Mesenchymal stem cell (in vitro differentiated cells and primary cell): ENCODE results near the gene ERBB4.

Experiments used
- DNase-seq: peaks from one replicate; pipeline ENCODE4 v3.0.0-alpha.2; 2013
- H2AFZ ChIP-seq: one replicate; pipeline ENCODE4 v1.6.1; 2013; ENCODE audit warnings: low read depth, mild to moderate bottlenecking, control low read depth, inconsistent platforms, low read length, moderate library complexity
- H2AK5ac ChIP-seq: 2 replicates; pipeline ENCODE4 v1.6.1; 2013; ENCODE audit warnings: low read length, moderate library complexity, mild to moderate bottlenecking, inconsistent platforms; ENCODE audit not compliant: severe bottlenecking
- H2BK120ac ChIP-seq: one replicate; pipeline ENCODE4 v1.6.1; 2013; ENCODE audit warnings: low read depth, mild to moderate bottlenecking, inconsistent platforms, low read length, moderate library complexity
- H2BK12ac ChIP-seq, 2 experiments: one replicate each; pipeline ENCODE4 v1.6.1; 2013; ENCODE audit warnings: inconsistent platforms in 2 of 2, low read length in 2 of 2, mild to moderate bottlenecking in 2 of 2, moderate library complexity in 2 of 2, control low read depth in 1 of 2
- H2BK15ac ChIP-seq: one replicate; pipeline ENCODE4 v1.6.1; 2013; ENCODE audit warnings: mild to moderate bottlenecking, low read depth, inconsistent platforms; ENCODE audit not compliant: poor library complexity, severe bottlenecking
- H2BK5ac ChIP-seq: 2 replicates; pipeline ENCODE4 v1.6.1; 2013; ENCODE audit warnings: low read depth, mild to moderate bottlenecking, low read length, control low read depth, inconsistent platforms; ENCODE audit not compliant: poor library complexity, severe bottlenecking
- H3K14ac ChIP-seq, 2 experiments: one replicate each; pipeline ENCODE4 v1.6.1; 2013; ENCODE audit warnings: inconsistent platforms in 2 of 2, low read length in 2 of 2, control low read depth in 1 of 2, mild to moderate bottlenecking in 1 of 2, moderate library complexity in 1 of 2
- H3K18ac ChIP-seq, 2 experiments: one replicate each; pipeline ENCODE4 v1.6.1; 2013; ENCODE audit warnings: inconsistent platforms in 2 of 2, low read length in 2 of 2, control low read depth in 1 of 2, low read depth in 1 of 2, mild to moderate bottlenecking in 1 of 2
- H3K23ac ChIP-seq, 2 experiments: one replicate each; pipeline ENCODE4 v1.6.1; 2013; ENCODE audit warnings: inconsistent platforms in 2 of 2, low read length in 2 of 2, mild to moderate bottlenecking in 2 of 2, moderate library complexity in 2 of 2, control low read depth in 1 of 2
- H3K27ac ChIP-seq: 2 replicates; pipeline ENCODE4 v1.5.1; 2013; ENCODE audit warnings: mild to moderate bottlenecking, moderate library complexity, low read length, control low read depth, inconsistent platforms; ENCODE audit not compliant: poor library complexity, severe bottlenecking
- H3K27me3 ChIP-seq, 2 experiments: 2 replicates each; pipeline versions ENCODE4 v1.6.1 to v1.7.0; 2013; ENCODE audit warnings: low read length in 2 of 2, mild to moderate bottlenecking in 2 of 2, moderate library complexity in 2 of 2, control low read depth in 1 of 2, inconsistent platforms in 1 of 2; ENCODE audit not compliant: control insufficient read depth in 1 of 2, insufficient read depth in 1 of 2
- H3K36me3 ChIP-seq, 2 experiments: 2 replicates each; pipeline versions ENCODE4 v1.6.1 to v1.7.0; 2013; ENCODE audit warnings: low read length in 2 of 2, control low read depth in 1 of 2, inconsistent platforms in 1 of 2, low read depth in 1 of 2, mild to moderate bottlenecking in 1 of 2; ENCODE audit not compliant: insufficient read depth in 2 of 2, control insufficient read depth in 1 of 2
- H3K4ac ChIP-seq, 2 experiments: one replicate each; pipeline ENCODE4 v1.6.1; 2013; ENCODE audit warnings: inconsistent platforms in 2 of 2, low read length in 2 of 2, mild to moderate bottlenecking in 2 of 2, moderate library complexity in 2 of 2, control low read depth in 1 of 2, low read depth in 1 of 2
- H3K4me1 ChIP-seq: 2 replicates; pipeline ENCODE4 v1.6.1; 2013; ENCODE audit warnings: low read depth, low read length, control low read depth; ENCODE audit not compliant: control insufficient read depth, insufficient read depth
- H3K4me2 ChIP-seq: 2 replicates; pipeline ENCODE4 v1.6.1; 2013; ENCODE audit warnings: low read length, mild to moderate bottlenecking, inconsistent platforms; ENCODE audit not compliant: poor library complexity, severe bottlenecking
- H3K4me3 ChIP-seq, 2 experiments: 2 replicates each; pipeline versions ENCODE4 v1.5.1 to v1.7.0; 2013; ENCODE audit warnings: low read length in 2 of 2, mild to moderate bottlenecking in 2 of 2, control low read depth in 1 of 2, low read depth in 1 of 2; ENCODE audit not compliant: insufficient read depth in 1 of 2
- H3K79me1 ChIP-seq: replicated peaks from 2 replicates; pipeline ENCODE4 v1.6.1; 2013; ENCODE audit warnings: mild to moderate bottlenecking, control low read depth, low read length, inconsistent platforms; ENCODE audit not compliant: poor library complexity, severe bottlenecking
- H3K9ac ChIP-seq: 2 replicates; pipeline ENCODE4 v1.7.0; 2013; ENCODE audit warnings: mild to moderate bottlenecking, low read length, moderate library complexity
- H3K9me3 ChIP-seq: 2 replicates; pipeline ENCODE4 v1.7.0; 2013; ENCODE audit warnings: mild to moderate bottlenecking, low read length; ENCODE audit not compliant: control insufficient read depth
- H4K8ac ChIP-seq: one replicate; pipeline ENCODE4 v1.6.1; 2013; ENCODE audit warnings: inconsistent platforms, mild to moderate bottlenecking, low read length, moderate library complexity
- H4K91ac ChIP-seq: one replicate; pipeline ENCODE4 v1.6.1; 2013; ENCODE audit warnings: mild to moderate bottlenecking, low read length, inconsistent platforms
- WGBS: methylation state at CpG from one replicate; pipeline ENCODE4 v1.1.7; 2013; ENCODE audit warnings: mixed read lengths; 5-methylcytosine and 5-hydroxymethylcytosine counted together

The ERBB4 gene

DNA sequence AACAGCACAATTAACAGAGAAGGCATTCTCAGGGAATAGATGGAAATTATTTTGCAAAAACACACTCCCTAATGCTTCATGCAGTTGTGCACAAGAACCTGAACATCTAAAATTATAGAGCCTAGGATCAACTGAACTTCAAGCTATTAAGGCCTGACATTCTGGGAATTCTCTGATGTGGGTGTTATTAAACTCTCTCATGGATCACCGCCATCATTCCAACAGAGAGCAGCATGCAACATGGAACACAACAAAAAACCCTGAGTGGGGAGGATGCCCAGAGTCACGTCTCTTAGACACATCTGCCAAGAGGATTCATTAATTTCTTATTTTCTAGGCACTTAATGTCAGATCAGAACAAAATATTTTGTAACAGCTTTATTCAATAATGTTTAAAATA is 543.8 kb downstream of the ERBB4 start:
- Histone ChIP-seq H3K4me3 (no peak overlapping the region), H2AK5ac (no peak overlapping the region), H2BK15ac (no peak overlapping the region), H3K27ac (no peak overlapping the region), H4K91ac (no peak overlapping the region), H3K9me3 (no peaks in the 10 kb centered on the region), H3K18ac (no peak overlapping the region), H3K36me3 (no peaks in the 10 kb centered on the region), H3K4me1 (no peaks in the 10 kb centered on the region), H2BK12ac (no peak overlapping the region), H3K14ac (no peak overlapping the region), H3K79me1 (no peaks in the 10 kb centered on the region), H3K4ac (no peak overlapping the region), H3K27me3 (no peaks in the 10 kb centered on the region), H3K9ac (no peak overlapping the region), H2BK5ac (no peak overlapping the region), H3K4me2 (no peak overlapping the region), H3K23ac (no peak overlapping the region), H2BK120ac (no peak overlapping the region), H2AFZ (no peak overlapping the region), H4K8ac (no peak overlapping the region)
- WGBS, result 83% methylated on average over 2 of the region's 2 CpGs
- no peak for DNase-seq

DNA sequence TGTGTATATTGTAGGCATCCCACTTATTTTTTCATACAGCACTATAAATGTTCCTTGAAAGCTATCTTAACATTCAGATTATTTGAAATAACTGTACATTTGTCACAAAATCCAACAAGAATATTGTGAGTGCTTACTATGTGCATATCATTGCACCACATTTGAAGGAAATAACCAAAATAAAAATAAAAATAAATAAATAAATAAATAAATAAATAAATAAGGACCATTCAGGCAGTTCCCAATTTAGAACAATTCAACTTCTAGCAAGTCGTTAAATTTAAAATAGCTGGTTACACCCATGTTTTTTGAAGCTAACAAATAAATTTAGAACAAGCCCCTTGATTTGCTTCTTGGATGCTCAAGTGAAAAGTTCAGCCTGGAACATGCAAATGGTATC is 548.3 kb downstream of the ERBB4 start:
- Histone ChIP-seq H2AFZ (no peak overlapping the region), H3K27me3 (no peaks in the 10 kb centered on the region), H2BK12ac (no peak overlapping the region), H3K4me2 (no peak overlapping the region), H3K18ac (no peak overlapping the region), H2BK120ac (no peak overlapping the region), H3K27ac (no peak overlapping the region), H3K14ac (no peak overlapping the region), H2BK15ac (no peak overlapping the region), H3K79me1 (no peaks in the 10 kb centered on the region), H3K23ac (no peak overlapping the region), H4K8ac (no peak overlapping the region), H3K36me3 (no peaks in the 10 kb centered on the region), H3K4me1 (no peaks in the 10 kb centered on the region), H3K4me3 (no peak overlapping the region), H3K9ac (no peak overlapping the region), H3K9me3 (no peaks in the 10 kb centered on the region), H2AK5ac (no peak overlapping the region), H3K4ac (no peak overlapping the region), H4K91ac (no peak overlapping the region), H2BK5ac (no peak overlapping the region)
- WGBS, result 92% methylated on average over 1 of the region's 1 CpG
- DNase-seq, result no peak

GRCh38 chr2:211986313-211986712 is 552.3 kb downstream of the ERBB4 start:
- no peak overlapping the region for H3K9ac ChIP-seq
- H4K8ac ChIP-seq, result no peak overlapping the region
- H2BK120ac ChIP-seq, result no peak overlapping the region
- no peak overlapping the region for H2BK15ac ChIP-seq
- no peak overlapping the region for H3K4me2 ChIP-seq
- H3K18ac ChIP-seq, result no peak overlapping the region
- H3K79me1 ChIP-seq, result no peaks in the 10 kb centered on the region
- no peak for DNase-seq
- no peak overlapping the region for H2BK12ac ChIP-seq
- H3K14ac ChIP-seq, result no peak overlapping the region
- H3K9me3 ChIP-seq, result no peaks in the 10 kb centered on the region
- no peak overlapping the region for H3K27ac ChIP-seq
- H2BK5ac ChIP-seq, result no peak overlapping the region
- H3K4me1 ChIP-seq, result no peaks in the 10 kb centered on the region
- H3K36me3 ChIP-seq, result no peaks in the 10 kb centered on the region
- H3K4ac ChIP-seq, result no peak overlapping the region
- H3K23ac ChIP-seq, result no peak overlapping the region
- no peaks in the 10 kb centered on the region for H3K27me3 ChIP-seq
- H2AK5ac ChIP-seq, result no peak overlapping the region
- no peak overlapping the region for H2AFZ ChIP-seq
- H4K91ac ChIP-seq, result no peak overlapping the region
- WGBS, result 100% methylated on average over 1 of the region's 2 CpGs
- H3K4me3 ChIP-seq, result no peak overlapping the region

DNA sequence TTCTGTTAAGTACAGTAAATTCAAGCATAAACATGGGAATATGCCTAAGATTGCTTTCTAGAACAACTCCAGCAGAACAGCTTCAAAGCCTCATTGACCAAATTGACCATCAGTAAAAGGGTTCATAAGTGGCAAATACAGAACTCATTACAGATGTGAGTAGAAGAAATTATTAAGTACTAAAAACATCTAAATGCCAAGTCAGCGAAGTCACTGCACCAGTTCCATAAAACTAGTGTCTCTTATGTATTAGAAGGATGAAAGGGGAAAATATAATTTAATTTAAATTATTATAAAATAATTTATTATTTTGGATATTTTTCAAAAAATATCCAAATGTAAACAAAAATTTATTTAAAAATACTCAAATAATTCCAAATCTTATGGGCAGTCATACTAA is 553.2 kb downstream of the ERBB4 start:
- no peak overlapping the region for H3K4ac ChIP-seq
- no CpG with 5 or more reads among the region's 1 CpG for WGBS

More for the DNA sequence above, 553.2 kb downstream of the ERBB4 start:
- H4K8ac ChIP-seq, result no peak overlapping the region
- no peak overlapping the region for H3K23ac ChIP-seq
- H2BK15ac ChIP-seq, result no peak overlapping the region
- H3K9me3 ChIP-seq, result no peaks in the 10 kb centered on the region
- no peak overlapping the region for H3K14ac ChIP-seq
- H3K79me1 ChIP-seq, result no peaks in the 10 kb centered on the region
- H2BK5ac ChIP-seq, result no peak overlapping the region
- no peaks in the 10 kb centered on the region for H3K36me3 ChIP-seq
- H3K18ac ChIP-seq, result no peak overlapping the region
- no peak overlapping the region for H2BK120ac ChIP-seq
- H2BK12ac ChIP-seq, result no peak overlapping the region
- H3K27me3 ChIP-seq, result no peaks in the 10 kb centered on the region
- no peak overlapping the region for H2AK5ac ChIP-seq
- no peak overlapping the region for H4K91ac ChIP-seq
- no peak overlapping the region for H3K4me2 ChIP-seq
- H3K9ac ChIP-seq, result no peak overlapping the region
- no peaks in the 10 kb centered on the region for H3K4me1 ChIP-seq
- DNase-seq, result no peak
- no peak overlapping the region for H3K4me3 ChIP-seq
- H2AFZ ChIP-seq, result no peak overlapping the region
- no peak overlapping the region for H3K27ac ChIP-seq
